CD4-positive, alpha-beta T cell (primary cell): ENCODE measurements around the gene URI1. TPM values are rescaled to one million over a fixed set of nuclear protein-coding genes. Genes with fewer than 3 reads are reported as not detected.

Experiments used
- ATAC-seq: fragments of 200-7000 bp; cut with Tn5 transposase; one replicate; pipeline ENCODE4 v1.10.0; 2022; ENCODE audit warnings: mild to moderate bottlenecking; ENCODE audit not compliant: poor library complexity
- CTCF ChIA-PET: fragments of 350-600 bp; sonication (Branson Sonifier 250); formaldehyde crosslinking; loops from one replicate; lab custom pipeline; 2021; ENCODE audit warnings: antibody characterized with exemption, inconsistent platforms; lab: Charles Lee
- POLR2A ChIA-PET: fragments of 350-600 bp; sonication (Branson Sonifier 250); formaldehyde crosslinking; loops from one replicate; lab custom pipeline; 2021; ENCODE audit warnings: antibody characterized with exemption, inconsistent platforms; lab: Charles Lee
- DNase-seq, 14 experiments: peaks; one replicate each; pipeline ENCODE4 v3.0.0-alpha.2; 2013 to 2020; ENCODE audit warnings: mixed read lengths in 2 of 14
- H3K27ac ChIP-seq, 2 donors: one replicate each; pipeline versions ENCODE4 v1.5.1 to v1.7.0; 2013; ENCODE audit warnings: low read length in 2 of 2, low read depth in 1 of 2, mild to moderate bottlenecking in 1 of 2
- H3K27me3 ChIP-seq, 2 experiments: 1 replicate in 1 of 2; 2 replicates in 1 of 2; pipeline versions ENCODE4 v1.6.1 to v1.7.0; 2013; ENCODE audit warnings: low read length in 2 of 2, control low read depth in 1 of 2, mild to moderate bottlenecking in 1 of 2, moderate library complexity in 1 of 2; ENCODE audit not compliant: insufficient read depth in 2 of 2, control insufficient read depth in 1 of 2
- H3K36me3 ChIP-seq: one replicate; pipeline ENCODE4 v1.6.1; 2013; ENCODE audit warnings: low read length, control low read depth; ENCODE audit not compliant: insufficient read depth
- H3K4me1 ChIP-seq: one replicate; pipeline ENCODE4 v1.6.1; 2013; ENCODE audit warnings: low read length, control low read depth; ENCODE audit not compliant: insufficient read depth
- H3K4me3 ChIP-seq: one replicate; pipeline ENCODE4 v1.5.1; 2013; ENCODE audit warnings: mild to moderate bottlenecking, low read length, moderate library complexity
- H3K9me3 ChIP-seq, 2 experiments: 1 replicate in 1 of 2; 2 replicates in 1 of 2; pipeline versions ENCODE4 v1.6.1 to v1.7.0; 2013; ENCODE audit warnings: low read length in 2 of 2, mild to moderate bottlenecking in 2 of 2, control low read depth in 1 of 2, moderate library complexity in 1 of 2; ENCODE audit not compliant: control insufficient read depth in 1 of 2, insufficient read depth in 1 of 2
- H3K27ac Mint-ChIP-seq: one replicate; pipeline ENCODE4 v1.8.0; 2020; ENCODE audit warnings: mixed read lengths
- H3K27me3 Mint-ChIP-seq: one replicate; pipeline ENCODE4 v1.8.0; 2021; ENCODE audit warnings: mixed read lengths
- H3K36me3 Mint-ChIP-seq: one replicate; pipeline ENCODE4 v1.8.0; 2021; ENCODE audit warnings: low read depth, mixed read lengths
- H3K4me1 Mint-ChIP-seq: one replicate; pipeline ENCODE4 v1.8.0; 2021; ENCODE audit warnings: low read depth, mixed read lengths
- H3K4me3 Mint-ChIP-seq: one replicate; pipeline ENCODE4 v1.8.0; 2020; ENCODE audit warnings: mild to moderate bottlenecking, mixed read lengths
- H3K9me3 Mint-ChIP-seq: one replicate; pipeline ENCODE4 v1.8.0; 2020; ENCODE audit warnings: mixed read lengths
- CTCF ChIP-seq: fragments of 200-600 bp; IDR thresholded peaks from one replicate; pipeline ENCODE4 v1.8.0; 2022; ENCODE audit warnings: antibody characterized with exemption, mild to moderate bottlenecking
- intact Hi-C, 2 experiments: fragments of 100-400 bp; cut with DNase I in 1 of 2; cut with micrococcal nuclease in 1 of 2; formaldehyde crosslinking; loops; one replicate each; pipeline versions ENCODE4 v1.15.1 to v1.9.0; 2023 to 2025; cut with DNase I, micrococcal nuclease
- total RNA-seq, 174 experiments: library from RNA in 2 of 174; stranded (reverse) in 2 of 174; gene quantifications; one replicate each; pipeline ENCODE4 v1.2.3 and lab custom pipeline; 2021 to 2026

URI1 gene
- total RNA-seq, 2 experiments from 2014 or later, result 50.9 to 63.6 TPM

GRCh38 chr19:29952177-29952576, 10.1 kb downstream of the URI1 start:
- H3K9me3 Mint-ChIP-seq, result no peaks in the 10 kb centered on the region
- intact Hi-C loops, result no loop called here
- ChIA-PET POLR2A (no interaction called here), CTCF (no interaction called here)
- no peak overlapping the region for H3K4me3 Mint-ChIP-seq
- no peak for DNase-seq
- peak overlapping the region; percentile 45 for H3K27ac Mint-ChIP-seq
- H3K27me3 Mint-ChIP-seq, result no peaks in the 10 kb centered on the region
- Histone ChIP-seq H3K4me3 (no peak overlapping the region), H3K27ac (peak overlapping the region in 1 of 2 donors; percentile 8), H3K4me1 (peaks cover 10% of the 10 kb centered on the region), H3K36me3 (peaks cover 8% of the 10 kb centered on the region), H3K9me3 (peaks cover 0 to 4% of the 10 kb centered on the region in 2 experiments), H3K27me3 (no peaks in the 10 kb centered on the region)
- no peak for TF ChIP-seq CTCF
- no peak for ATAC-seq
- peaks cover 54% of the 10 kb centered on the region for H3K36me3 Mint-ChIP-seq
- H3K4me1 Mint-ChIP-seq, result peaks cover 74% of the 10 kb centered on the region

- ATAC-seq, result no peak
- Mint-ChIP-seq H3K4me1 (peaks cover 74% of the 10 kb centered on the region), H3K9me3 (no peaks in the 10 kb centered on the region), H3K4me3 (no peak overlapping the region), H3K36me3 (peaks cover 56% of the 10 kb centered on the region), H3K27me3 (no peaks in the 10 kb centered on the region), H3K27ac (peak overlapping the region; percentile 45)
- DNase-seq, result no peak
- H3K36me3 ChIP-seq, result peaks cover 8% of the 10 kb centered on the region
- TF ChIP-seq CTCF, result no peak
- H3K4me3 ChIP-seq, result no peak overlapping the region
- CTCF ChIA-PET, result no interaction called here
- no peaks in the 10 kb centered on the region for H3K27me3 ChIP-seq
- POLR2A ChIA-PET, result no interaction called here
- H3K4me1 ChIP-seq, result peaks cover 10% of the 10 kb centered on the region
- intact Hi-C loops, result no loop called here
- peaks cover 0 to 4% of the 10 kb centered on the region in 2 experiments for H3K9me3 ChIP-seq
- H3K27ac ChIP-seq, result peak overlapping the region in 1 of 2 donors; percentile 8
Observed at GRCh38 chr19:29952646-29953045, 10.6 kb downstream of the URI1 start.

DNA sequence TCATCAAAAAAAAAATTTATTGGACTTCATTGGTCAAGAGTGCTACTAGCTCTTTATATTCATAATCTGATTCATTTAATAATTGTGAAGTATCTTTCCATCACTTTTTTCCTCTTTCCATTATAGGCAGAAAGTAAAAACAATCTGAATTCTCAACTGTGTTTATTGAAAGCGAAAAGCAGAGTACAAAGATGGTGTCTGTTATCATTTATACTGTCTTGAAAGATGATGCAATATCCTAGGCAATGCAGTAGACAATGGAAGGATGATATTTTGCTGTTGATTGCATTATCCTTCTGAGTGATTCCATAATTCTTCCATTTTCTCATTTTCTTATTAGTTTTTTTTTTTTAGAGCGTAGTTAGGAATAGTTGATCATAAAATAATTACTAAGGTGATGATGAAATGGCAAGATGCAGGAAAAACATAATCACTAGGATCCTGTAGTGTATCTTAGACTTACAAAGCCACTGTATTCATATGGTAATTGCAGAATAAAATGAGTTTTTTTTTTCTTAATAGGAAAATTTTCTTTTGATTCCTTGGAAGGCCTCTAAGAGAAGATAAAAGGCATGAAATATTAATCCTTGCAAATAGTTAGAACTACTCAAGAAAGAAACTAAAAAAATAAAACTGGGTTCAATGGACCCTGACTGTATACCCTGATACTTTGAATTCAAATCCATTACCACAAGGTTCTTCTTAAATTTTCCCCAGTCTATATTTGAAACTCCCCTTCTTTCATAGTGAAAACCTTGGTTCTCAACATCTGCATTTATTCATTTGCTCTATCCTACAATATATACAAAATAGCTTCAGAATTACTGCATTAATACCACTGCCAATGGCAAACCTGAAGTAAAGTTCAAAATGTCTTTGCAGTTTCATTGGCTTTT, 11.6 kb downstream of the URI1 start:
- no peaks in the 10 kb centered on the region for H3K27me3 ChIP-seq
- ATAC-seq (no peak), DNase-seq (no peak)
- no peak overlapping the region for H3K27ac ChIP-seq
- peak overlapping the region; percentile 58 for H3K27ac Mint-ChIP-seq
- no peaks in the 10 kb centered on the region for H3K9me3 Mint-ChIP-seq
- H3K27me3 Mint-ChIP-seq, result no peaks in the 10 kb centered on the region
- no peak overlapping the region for H3K4me3 Mint-ChIP-seq
- intact Hi-C loops, result no loop called here
- peaks cover 10% of the 10 kb centered on the region for H3K4me1 ChIP-seq
- ChIA-PET POLR2A (no interaction called here), CTCF (no interaction called here)
- peaks cover 75% of the 10 kb centered on the region for H3K4me1 Mint-ChIP-seq
- peaks cover 0 to 4% of the 10 kb centered on the region in 2 experiments for H3K9me3 ChIP-seq
- H3K36me3 Mint-ChIP-seq, result peaks cover 47% of the 10 kb centered on the region
- peaks cover 8% of the 10 kb centered on the region for H3K36me3 ChIP-seq
- no peak for TF ChIP-seq CTCF
- H3K4me3 ChIP-seq, result no peak overlapping the region
